IMR-90 (cell line): Measurements from ENCODE around the gene OSMR.

ENCODE experiments used
- BHLHE40 ChIP-seq: fragments of 150-350 bp; IDR thresholded peaks from 2 replicates; pipeline ENCODE4 v1.6.1; 2016; ENCODE audit warnings: mild to moderate bottlenecking, low read depth, low read length
- CEBPB ChIP-seq: IDR thresholded peaks from 2 replicates; pipeline ENCODE4 v1.6.1; 2012; ENCODE audit warnings: low read depth, low read length, improper control_type of control experiment
- FOS ChIP-seq: fragments of 150-350 bp; IDR thresholded peaks from 2 replicates; pipeline ENCODE4 v1.6.1; 2016; ENCODE audit warnings: low read depth, low read length
- MAFK ChIP-seq: IDR thresholded peaks from 2 replicates; pipeline ENCODE4 v1.6.1; 2012; ENCODE audit warnings: low read depth, low read length, improper control_type of control experiment
- NFE2L2 ChIP-seq: fragments of 150-350 bp; IDR thresholded peaks from 2 replicates; pipeline ENCODE4 v1.6.1; 2016; ENCODE audit warnings: low read depth, mild to moderate bottlenecking, low read length
- POLR2A ChIP-seq: IDR thresholded peaks from 2 replicates; pipeline ENCODE4 v1.6.1; 2012; ENCODE audit warnings: mild to moderate bottlenecking, low read depth, low read length
- RAD21 ChIP-seq: IDR thresholded peaks from 2 replicates; pipeline ENCODE4 v1.6.1; 2012; ENCODE audit warnings: low read length, improper control_type of control experiment
- RCOR1 ChIP-seq: IDR thresholded peaks from 2 replicates; pipeline ENCODE4 v1.6.1; 2012; ENCODE audit warnings: mild to moderate bottlenecking, low read length, improper control_type of control experiment; ENCODE audit not compliant: insufficient replicate concordance
- RFX5 ChIP-seq: IDR thresholded peaks from 2 replicates; pipeline ENCODE4 v1.8.0; 2012; ENCODE audit warnings: low read depth, mild to moderate bottlenecking, low read length, moderate library complexity
- SMC3 ChIP-seq: fragments of 150-350 bp; IDR thresholded peaks from 2 replicates; pipeline ENCODE4 v1.6.1; 2016; ENCODE audit warnings: low read depth, mild to moderate bottlenecking, antibody characterized with exemption, low read length, moderate library complexity
- TF ChIP-seq, protein P1 (sequence below): conservative IDR thresholded peaks from 2 replicates; pipeline ENCODE4 v1.5.1; 2012; ENCODE audit warnings: mild to moderate bottlenecking, low read depth, low read length, improper control_type of control experiment
- TF ChIP-seq, protein P2 (sequence below): fragments of 150-350 bp; IDR thresholded peaks from 2 replicates; pipeline ENCODE4 v1.6.1; 2017; ENCODE audit warnings: mild to moderate bottlenecking, antibody characterized with exemption, low read length, low read depth
- TF ChIP-seq, protein P3 (sequence below): fragments of 150-350 bp; IDR thresholded peaks from 2 replicates; pipeline ENCODE4 v1.6.1; 2016; ENCODE audit warnings: low read depth, mild to moderate bottlenecking, low read length, moderate library complexity, borderline replicate concordance

GRCh38 chr5:38932854-38933408 lies 87.1 kb downstream of the OSMR start:
- TF ChIP-seq, protein P1, sequence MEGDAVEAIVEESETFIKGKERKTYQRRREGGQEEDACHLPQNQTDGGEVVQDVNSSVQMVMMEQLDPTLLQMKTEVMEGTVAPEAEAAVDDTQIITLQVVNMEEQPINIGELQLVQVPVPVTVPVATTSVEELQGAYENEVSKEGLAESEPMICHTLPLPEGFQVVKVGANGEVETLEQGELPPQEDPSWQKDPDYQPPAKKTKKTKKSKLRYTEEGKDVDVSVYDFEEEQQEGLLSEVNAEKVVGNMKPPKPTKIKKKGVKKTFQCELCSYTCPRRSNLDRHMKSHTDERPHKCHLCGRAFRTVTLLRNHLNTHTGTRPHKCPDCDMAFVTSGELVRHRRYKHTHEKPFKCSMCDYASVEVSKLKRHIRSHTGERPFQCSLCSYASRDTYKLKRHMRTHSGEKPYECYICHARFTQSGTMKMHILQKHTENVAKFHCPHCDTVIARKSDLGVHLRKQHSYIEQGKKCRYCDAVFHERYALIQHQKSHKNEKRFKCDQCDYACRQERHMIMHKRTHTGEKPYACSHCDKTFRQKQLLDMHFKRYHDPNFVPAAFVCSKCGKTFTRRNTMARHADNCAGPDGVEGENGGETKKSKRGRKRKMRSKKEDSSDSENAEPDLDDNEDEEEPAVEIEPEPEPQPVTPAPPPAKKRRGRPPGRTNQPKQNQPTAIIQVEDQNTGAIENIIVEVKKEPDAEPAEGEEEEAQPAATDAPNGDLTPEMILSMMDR, result no peak
- TF ChIP-seq CEBPB (no peak), POLR2A (no peak), NFE2L2 (no peak), FOS (no peak), RAD21 (no peak), RCOR1 (no peak), BHLHE40 (no peak), MAFK (no peak), SMC3 (no peak), RFX5 (no peak)
- TF ChIP-seq, protein P2, sequence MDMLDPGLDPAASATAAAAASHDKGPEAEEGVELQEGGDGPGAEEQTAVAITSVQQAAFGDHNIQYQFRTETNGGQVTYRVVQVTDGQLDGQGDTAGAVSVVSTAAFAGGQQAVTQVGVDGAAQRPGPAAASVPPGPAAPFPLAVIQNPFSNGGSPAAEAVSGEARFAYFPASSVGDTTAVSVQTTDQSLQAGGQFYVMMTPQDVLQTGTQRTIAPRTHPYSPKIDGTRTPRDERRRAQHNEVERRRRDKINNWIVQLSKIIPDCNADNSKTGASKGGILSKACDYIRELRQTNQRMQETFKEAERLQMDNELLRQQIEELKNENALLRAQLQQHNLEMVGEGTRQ, result no peak
- TF ChIP-seq, protein P3, sequence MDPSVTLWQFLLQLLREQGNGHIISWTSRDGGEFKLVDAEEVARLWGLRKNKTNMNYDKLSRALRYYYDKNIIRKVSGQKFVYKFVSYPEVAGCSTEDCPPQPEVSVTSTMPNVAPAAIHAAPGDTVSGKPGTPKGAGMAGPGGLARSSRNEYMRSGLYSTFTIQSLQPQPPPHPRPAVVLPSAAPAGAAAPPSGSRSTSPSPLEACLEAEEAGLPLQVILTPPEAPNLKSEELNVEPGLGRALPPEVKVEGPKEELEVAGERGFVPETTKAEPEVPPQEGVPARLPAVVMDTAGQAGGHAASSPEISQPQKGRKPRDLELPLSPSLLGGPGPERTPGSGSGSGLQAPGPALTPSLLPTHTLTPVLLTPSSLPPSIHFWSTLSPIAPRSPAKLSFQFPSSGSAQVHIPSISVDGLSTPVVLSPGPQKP, result no peak
